Fibroblast of lung (primary cell): ENCODE results near the gene RPL18A. TPM values are rescaled to one million over a fixed set of nuclear protein-coding genes. Genes with fewer than 3 reads are reported as not detected.

ENCODE experiments used
- DNase-seq, 2 donors: peaks; one replicate each; pipeline versions ENCODE4 v3.0.0 to v3.0.0-alpha.2; 2010; ENCODE audit warnings: low read depth in 2 of 2
- H2AFZ ChIP-seq: 2 replicates; pipeline ENCODE4 v1.5.1; 2012; ENCODE audit warnings: low read length, control low read depth, inconsistent platforms
- H3K27ac ChIP-seq: 2 replicates; pipeline ENCODE4 v1.5.1; 2011; ENCODE audit warnings: low read length, control low read depth; ENCODE audit not compliant: insufficient read depth
- H3K27me3 ChIP-seq: 2 replicates; pipeline ENCODE4 v1.5.1; 2011; ENCODE audit warnings: mild to moderate bottlenecking, low read length; ENCODE audit not compliant: control insufficient read depth, insufficient read depth
- H3K36me3 ChIP-seq: 2 replicates; pipeline ENCODE4 v1.5.1; 2011; ENCODE audit warnings: low read length; ENCODE audit not compliant: control insufficient read depth, insufficient read depth
- H3K4me1 ChIP-seq: 2 replicates; pipeline ENCODE4 v1.5.1; 2011; ENCODE audit warnings: low read length; ENCODE audit not compliant: control insufficient read depth, insufficient read depth; ENCODE audit errors: extremely low read depth
- H3K4me2 ChIP-seq: 2 replicates; pipeline ENCODE4 v1.5.1; 2011; ENCODE audit warnings: low read length, control low read depth; ENCODE audit not compliant: insufficient read depth; ENCODE audit errors: extremely low read depth
- H3K4me3 ChIP-seq, 4 experiments: fragments of 200-600 bp in 1 of 4; sonication (generic) in 1 of 4; replicated peaks in 1 of 4; 2 replicates each; pipeline ENCODE4 v1.5.1; 2011 to 2016; ENCODE audit warnings: low read length in 4 of 4, low read depth in 3 of 4, mild to moderate bottlenecking in 3 of 4, control low read depth in 2 of 4, inconsistent platforms in 1 of 4, mixed read lengths in 1 of 4; ENCODE audit not compliant: insufficient read depth in 1 of 4; ENCODE audit errors: control extremely low read depth in 1 of 4
- H3K79me2 ChIP-seq: 2 replicates; pipeline ENCODE4 v1.5.1; 2012; ENCODE audit warnings: mild to moderate bottlenecking, low read length, inconsistent platforms; ENCODE audit not compliant: control insufficient read depth, insufficient read depth
- H3K9ac ChIP-seq: 2 replicates; pipeline ENCODE4 v1.5.1; 2011; ENCODE audit warnings: mild to moderate bottlenecking, low read length, control low read depth; ENCODE audit not compliant: insufficient read depth
- H3K9me3 ChIP-seq: 2 replicates; pipeline ENCODE4 v1.5.1; 2012; ENCODE audit warnings: low read depth, low read length; ENCODE audit not compliant: control insufficient read depth, insufficient read depth
- H4K20me1 ChIP-seq: 2 replicates; pipeline ENCODE4 v1.5.1; 2011; ENCODE audit warnings: low read length; ENCODE audit not compliant: control insufficient read depth, insufficient read depth; ENCODE audit errors: extremely low read depth
- CTCF ChIP-seq, 2 donors: IDR thresholded peaks in 1 of 2; conservative IDR thresholded peaks in 1 of 2; 1 replicate in 1 of 2; 2 replicates in 1 of 2; pipeline ENCODE4 v1.5.1; 2011 to 2012; ENCODE audit warnings: low read length in 2 of 2, control low read depth in 1 of 2, inconsistent platforms in 1 of 2, low read depth in 1 of 2, mild to moderate bottlenecking in 1 of 2
- EZH2 ChIP-seq: IDR thresholded peaks from 2 replicates; pipeline ENCODE4 v1.5.1; 2012; ENCODE audit warnings: low read length, control low read depth, mild to moderate bottlenecking; ENCODE audit errors: missing control alignments
- polyA plus RNA-seq, 2 donors: library from polyadenylated mRNA; depleted of rRNA in 1 of 2; stranded (reverse) in 1 of 2; unstranded in 1 of 2; fragments of >200 nt; gene quantifications; 2 replicates each; pipeline ENCODE4 v1.2.1, GENCODE V29; 2011 to 2012; ENCODE audit warnings: missing spikeins in 1 of 2
- total RNA-seq: library from RNA; depleted of rRNA; stranded (reverse); fragments of >200 nt; gene quantifications from 2 replicates; pipeline ENCODE4 v1.2.1, GENCODE V29; 2014

Gene RPL18A
- total and polyA plus RNA-seq, 2 donors (not counting 1 experiment from before 2014, with no cell fraction given) = 891 to 1,148 TPM

GRCh38 chr19:17866312-17866963, 6.7 kb downstream of the RPL18A start:
- Histone ChIP-seq H3K36me3 (peaks cover 25% of the 10 kb centered on the region), H3K4me3 (no peak overlapping the region), H4K20me1 (no peaks in the 10 kb centered on the region), H2AFZ (no peak overlapping the region), H3K4me2 (no peak overlapping the region), H3K79me2 (peaks cover 12% of the 10 kb centered on the region), H3K27me3 (peaks cover 19% of the 10 kb centered on the region), H3K9ac (no peak overlapping the region), H3K27ac (no peak overlapping the region), H3K4me1 (no peaks in the 10 kb centered on the region), H3K9me3 (no peaks in the 10 kb centered on the region)
- DNase-seq = no peak
- TF ChIP-seq CTCF (conservative IDR thresholded peaks at IDR 0.05 in 1 of 2, IDR thresholded peaks at IDR 0.05 in 1 of 2; ENCODE audit: low read depth in 1 of 2, low read length in 2 of 2) (no peak), EZH2 (no peak)

GRCh38 chr19:17866964-17867486, 7.3 kb downstream of the RPL18A start:
- Histone ChIP-seq H3K4me3 (no peak overlapping the region), H2AFZ (no peak overlapping the region), H4K20me1 (no peaks in the 10 kb centered on the region), H3K4me1 (no peaks in the 10 kb centered on the region), H3K4me2 (no peak overlapping the region), H3K36me3 (peaks cover 20% of the 10 kb centered on the region), H3K9me3 (no peaks in the 10 kb centered on the region), H3K27ac (no peak overlapping the region), H3K79me2 (peaks cover 6% of the 10 kb centered on the region), H3K27me3 (peaks cover 25% of the 10 kb centered on the region), H3K9ac (no peak overlapping the region)
- DNase-seq = no peak
- TF ChIP-seq EZH2 (no peak), CTCF (conservative IDR thresholded peaks at IDR 0.05 in 1 of 2, IDR thresholded peaks at IDR 0.05 in 1 of 2; ENCODE audit: low read depth in 1 of 2, low read length in 2 of 2) (no peak)

- H3K4me3 ChIP-seq = no peak overlapping the region
- no peak for TF ChIP-seq CTCF (conservative IDR thresholded peaks at IDR 0.05 in 1 of 2, IDR thresholded peaks at IDR 0.05 in 1 of 2; ENCODE audit: low read depth in 1 of 2, low read length in 2 of 2)
- no peak for TF ChIP-seq EZH2
- H3K4me1 ChIP-seq = no peaks in the 10 kb centered on the region
- peaks cover 37% of the 10 kb centered on the region for H3K27me3 ChIP-seq
- no peak for DNase-seq
- H3K27ac ChIP-seq = no peak overlapping the region
- no peaks in the 10 kb centered on the region for H3K9me3 ChIP-seq
- H2AFZ ChIP-seq = no peak overlapping the region
- no peaks in the 10 kb centered on the region for H3K79me2 ChIP-seq
- no peaks in the 10 kb centered on the region for H4K20me1 ChIP-seq
- no peak overlapping the region for H3K9ac ChIP-seq
- no peak overlapping the region for H3K4me2 ChIP-seq
- H3K36me3 ChIP-seq = peaks cover 7% of the 10 kb centered on the region
Observed at GRCh38 chr19:17868669-17869068, 9.0 kb downstream of the RPL18A start.
